NCI-H2196 (cell line): ENCODE data around the gene CTDSPL.
"Not testable (repeated sequence)": the region's sequence is repeated elsewhere in the genome, so short reads cannot be mapped to it uniquely, and the experiment has no call there.

Experiments used
- DNase-seq: peaks from one replicate; lab custom pipeline; 2025; ENCODE audit not compliant: unreplicated experiment; lab: John Stamatoyannopoulos, UW

CTDSPL gene

GRCh38 chr3:37985637-37986320, 124.1 kb downstream of the CTDSPL start:
- DNase-seq, result no peak

- DNase-seq, result peak; percentile 57
Observed at GRCh38 chr3:37986479-37987314, 125.0 kb downstream of the CTDSPL start.

GRCh38 chr3:37987315-37987697, 125.6 kb downstream of the CTDSPL start:
- DNase-seq, result no peak

- DNase-seq, result no peak
Observed at GRCh38 chr3:37987751-37988179, 126.1 kb downstream of the CTDSPL start.

- DNase-seq, result not testable (repeated sequence)
Observed at GRCh38 chr3:37988376-37988775, 126.7 kb downstream of the CTDSPL start.

GRCh38 chr3:37988931-37989525, 127.3 kb downstream of the CTDSPL start:
- no peak for DNase-seq

- DNase-seq, result no peak
Observed at GRCh38 chr3:37989821-37990480, 128.3 kb downstream of the CTDSPL start.

GRCh38 chr3:37990527-37990926, 128.8 kb downstream of the CTDSPL start, which contains the start of gene VILL:
VILL (plus strand) TSS chr3:37990786; CDS start chr3:37993673, 2,887 bp downstream.
- no peak for DNase-seq

- DNase-seq, result no peak
Observed at GRCh38 chr3:37991109-37991508, 129.4 kb downstream of the CTDSPL start.

- DNase-seq, result no peak
Observed at GRCh38 chr3:37991823-37992222, 130.1 kb downstream of the CTDSPL start.

- DNase-seq, result no peak
Observed at GRCh38 chr3:37992271-37993066, 130.8 kb downstream of the CTDSPL start.

- no peak for DNase-seq
Observed at GRCh38 chr3:37993067-37993455, 131.4 kb downstream of the CTDSPL start.

GRCh38 chr3:37993460-37993819, 131.8 kb downstream of the CTDSPL start:
- DNase-seq, result no peak

- DNase-seq, result no peak
Observed at GRCh38 chr3:37993820-37994638, 132.3 kb downstream of the CTDSPL start.

GRCh38 chr3:37994639-37994972, 132.9 kb downstream of the CTDSPL start:
- DNase-seq, result no peak

GRCh38 chr3:37995652-37996641, 134.3 kb downstream of the CTDSPL start:
- DNase-seq, result no peak

GRCh38 chr3:37996785-37997301, 135.2 kb downstream of the CTDSPL start:
- DNase-seq, result peak; percentile 59

- DNase-seq, result no peak
Observed at GRCh38 chr3:37997342-37997741, 135.7 kb downstream of the CTDSPL start.
